LNCAP (cell line): ENCODE measurements around the gene SPAG9.

Experiments
- CTCF ChIP-seq: fragments of 450-650 bp; IDR thresholded peaks from 2 replicates; pipeline ENCODE4 v1.5.1; 2017; ENCODE audit warnings: mild to moderate bottlenecking

Gene SPAG9

GRCh38 chr17:50926523-50926922, 194.1 kb downstream of the SPAG9 start:
- TF ChIP-seq CTCF = no peak

- TF ChIP-seq CTCF = no peak
Observed at GRCh38 chr17:50925296-50925891, 195.3 kb downstream of the SPAG9 start.

- no peak for TF ChIP-seq CTCF
Observed at GRCh38 chr17:50924800-50925199, 195.9 kb downstream of the SPAG9 start.

- no peak for TF ChIP-seq CTCF
Observed at GRCh38 chr17:50924300-50924699, 196.4 kb downstream of the SPAG9 start.

- TF ChIP-seq CTCF = no peak
Observed at GRCh38 chr17:50923611-50924010, 197.1 kb downstream of the SPAG9 start.

GRCh38 chr17:50922721-50923405, 197.8 kb downstream of the SPAG9 start:
- TF ChIP-seq CTCF = no peak

- no peak for TF ChIP-seq CTCF
Observed at GRCh38 chr17:50922107-50922506, 198.6 kb downstream of the SPAG9 start.
